BLaER1 treated with 17β-estradiol and CSF1 and Interleukin-3, amounts not matched to agents 10 nM and 100 nM (cell line): ENCODE measurements around the gene UBA1.

Experiments used
- H3K27ac ChIP-seq, 11 experiments: shearing (Covaris generic); formaldehyde crosslinking; 2 replicates each; pipeline ENCODE4 v1.8.1; 2022
- H3K27me3 ChIP-seq, 11 experiments: shearing (Covaris generic); formaldehyde crosslinking; 2 replicates each; pipeline ENCODE4 v1.8.1; 2022
- H3K36me3 ChIP-seq, 11 experiments: shearing (Covaris generic); formaldehyde crosslinking; 2 replicates each; pipeline ENCODE4 v1.8.1; 2022
- H3K4me1 ChIP-seq, 10 experiments: shearing (Covaris generic); formaldehyde crosslinking; 2 replicates each; pipeline ENCODE4 v1.8.1; 2022
- H3K4me2 ChIP-seq, 11 experiments: shearing (Covaris generic); formaldehyde crosslinking; 2 replicates each; pipeline ENCODE4 v1.8.1; 2022
- H3K4me3 ChIP-seq, 10 experiments: shearing (Covaris generic); formaldehyde crosslinking; 2 replicates each; pipeline ENCODE4 v1.8.1; 2022
- H3K9ac ChIP-seq, 11 experiments: shearing (Covaris generic); formaldehyde crosslinking; 2 replicates each; pipeline ENCODE4 v1.8.1; 2022
- H3K9me3 ChIP-seq, 11 experiments: shearing (Covaris generic); formaldehyde crosslinking; replicated peaks in 1 of 11; 2 replicates each; pipeline ENCODE4 v1.8.1; 2022
- H4K20me1 ChIP-seq, 11 experiments: shearing (Covaris generic); formaldehyde crosslinking; 2 replicates each; pipeline ENCODE4 v1.8.1; 2022
- Cebpa-rat ChIP-seq, 11 experiments: shearing (Covaris generic); IDR thresholded peaks; 2 replicates each; pipeline ENCODE4 v1.8.1; 2022

UBA1 gene

GRCh38 chrX:47222751-47223350, 29.2 kb downstream of the UBA1 start:
- Histone ChIP-seq H4K20me1 (peaks cover 46 to 87% (median 79%) of the 10 kb centered on the region in 11 experiments), H3K36me3 (peaks cover 49 to 68% (median 64%) of the 10 kb centered on the region in 11 experiments)

GRCh38 chrX:47223476-47224250, 30.0 kb downstream of the UBA1 start:
- Histone ChIP-seq H3K27me3 (peaks cover 0 to 67% (median 0%) of the 10 kb centered on the region in 11 experiments; a peak in 7 of 22 replicates), H3K9ac (no peak overlapping the region), H3K4me2 (no peak overlapping the region), H3K27ac (no peak overlapping the region), H4K20me1 (peaks cover 46 to 94% (median 84%) of the 10 kb centered on the region in 11 experiments), H3K36me3 (peaks cover 55 to 75% (median 72%) of the 10 kb centered on the region in 11 experiments), H3K9me3 (no peaks in the 10 kb centered on the region), H3K4me1 (peaks cover 25 to 31% (median 29%) of the 10 kb centered on the region in 10 experiments), H3K4me3 (no peak overlapping the region)
- TF ChIP-seq Cebpa-rat (IDR thresholded peaks at IDR 0.05): no peak

More at GRCh38 chrX:47222751-47223350, 29.2 kb downstream of the UBA1 start:
- H3K9me3 ChIP-seq: no peaks in the 10 kb centered on the region
- H3K4me3 ChIP-seq: no peak overlapping the region
- H3K27ac ChIP-seq: no peak overlapping the region
- H3K27me3 ChIP-seq: peaks cover 0 to 62% (median 0%) of the 10 kb centered on the region in 11 experiments; a peak in 6 of 22 replicates
- no peak for TF ChIP-seq Cebpa-rat (IDR thresholded peaks at IDR 0.05)
- no peak overlapping the region for H3K9ac ChIP-seq
- H3K4me1 ChIP-seq: peaks cover 25 to 31% (median 29%) of the 10 kb centered on the region in 10 experiments
- H3K4me2 ChIP-seq: no peak overlapping the region

- Histone ChIP-seq H3K27me3 (peaks cover 0 to 70% (median 0%) of the 10 kb centered on the region in 11 experiments; a peak in 7 of 22 replicates), H3K4me1 (peaks cover 22 to 29% (median 25%) of the 10 kb centered on the region in 10 experiments), H3K9ac (no peak overlapping the region), H3K9me3 (no peaks in the 10 kb centered on the region), H3K4me3 (no peak overlapping the region), H4K20me1 (peaks cover 40 to 94% (median 79%) of the 10 kb centered on the region in 11 experiments), H3K27ac (no peak overlapping the region), H3K36me3 (peaks cover 58 to 82% (median 80%) of the 10 kb centered on the region in 11 experiments), H3K4me2 (no peak overlapping the region)
- TF ChIP-seq Cebpa-rat (IDR thresholded peaks at IDR 0.05): no peak
Observed at GRCh38 chrX:47224266-47224895, 30.8 kb downstream of the UBA1 start.

GRCh38 chrX:47224896-47225290, 31.3 kb downstream of the UBA1 start:
- Histone ChIP-seq H3K27ac (no peak overlapping the region), H3K36me3 (peaks cover 58 to 85% (median 83%) of the 10 kb centered on the region in 11 experiments), H3K9ac (no peak overlapping the region), H4K20me1 (peaks cover 35 to 90% (median 74%) of the 10 kb centered on the region in 11 experiments), H3K27me3 (peaks cover 0 to 69% (median under 1%) of the 10 kb centered on the region in 11 experiments; a peak in 10 of 22 replicates), H3K4me1 (peaks cover 17 to 24% (median 20%) of the 10 kb centered on the region in 10 experiments), H3K4me3 (no peak overlapping the region), H3K9me3 (no peaks in the 10 kb centered on the region), H3K4me2 (no peak overlapping the region)
- TF ChIP-seq Cebpa-rat (IDR thresholded peaks at IDR 0.05): no peak

- TF ChIP-seq Cebpa-rat (IDR thresholded peaks at IDR 0.05): no peak
- Histone ChIP-seq H3K36me3 (peaks cover 58 to 95% (median 86%) of the 10 kb centered on the region in 11 experiments), H3K27ac (no peak overlapping the region), H3K9ac (no peak overlapping the region), H3K4me1 (peaks cover 5 to 12% (median 8%) of the 10 kb centered on the region in 10 experiments; a peak in 19 of 20 replicates), H3K9me3 (no peaks in the 10 kb centered on the region), H4K20me1 (peaks cover 23 to 82% (median 62%) of the 10 kb centered on the region in 11 experiments; a peak in 21 of 22 replicates), H3K27me3 (peaks cover 0 to 69% (median 12%) of the 10 kb centered on the region in 11 experiments; a peak in 16 of 22 replicates), H3K4me2 (no peak overlapping the region), H3K4me3 (no peak overlapping the region)
Observed at GRCh38 chrX:47226071-47226470, 32.4 kb downstream of the UBA1 start.

GRCh38 chrX:47226531-47227333, 33.1 kb downstream of the UBA1 start:
- Histone ChIP-seq H3K36me3 (peaks cover 58 to 91% (median 82%) of the 10 kb centered on the region in 11 experiments), H3K4me2 (no peak overlapping the region), H3K4me3 (no peak overlapping the region), H3K27ac (no peak overlapping the region), H3K9ac (no peak overlapping the region), H4K20me1 (peaks cover 17 to 75% (median 56%) of the 10 kb centered on the region in 11 experiments; a peak in 21 of 22 replicates), H3K4me1 (peaks cover under 1 to 9% (median 3%) of the 10 kb centered on the region in 10 experiments; a peak in 10 of 20 replicates), H3K27me3 (peaks cover 0 to 71% (median 19%) of the 10 kb centered on the region in 11 experiments; a peak in 19 of 22 replicates), H3K9me3 (no peaks in the 10 kb centered on the region)
- no peak for TF ChIP-seq Cebpa-rat (IDR thresholded peaks at IDR 0.05)

- Histone ChIP-seq H4K20me1 (peaks cover 11 to 70% (median 50%) of the 10 kb centered on the region in 11 experiments; a peak in 21 of 22 replicates), H3K4me1 (peaks cover 0 to 10% (median 3%) of the 10 kb centered on the region in 10 experiments; a peak in 11 of 20 replicates), H3K36me3 (peaks cover 58 to 86% (median 77%) of the 10 kb centered on the region in 11 experiments), H3K4me3 (no peak overlapping the region), H3K27ac (no peak overlapping the region), H3K9me3 (no peaks in the 10 kb centered on the region), H3K4me2 (no peak overlapping the region), H3K27me3 (peaks cover 1 to 71% (median 24%) of the 10 kb centered on the region in 11 experiments), H3K9ac (no peak overlapping the region)
- no peak for TF ChIP-seq Cebpa-rat (IDR thresholded peaks at IDR 0.05)
Observed at GRCh38 chrX:47227334-47227583, 33.6 kb downstream of the UBA1 start.

GRCh38 chrX:47228550-47229270, 35.1 kb downstream of the UBA1 start:
- peaks cover 0 to 12% (median 9%) of the 10 kb centered on the region in 11 experiments; a peak in 11 of 22 replicates for H3K9me3 ChIP-seq
- no peak overlapping the region for H3K4me3 ChIP-seq
- peaks cover 1 to 57% (median 38%) of the 10 kb centered on the region in 11 experiments; a peak in 21 of 22 replicates for H4K20me1 ChIP-seq
- peaks cover 0 to 14% (median 7%) of the 10 kb centered on the region in 10 experiments; a peak in 13 of 20 replicates for H3K4me1 ChIP-seq
- no peak for TF ChIP-seq Cebpa-rat (IDR thresholded peaks at IDR 0.05)
- peaks cover 50 to 74% (median 67%) of the 10 kb centered on the region in 11 experiments for H3K36me3 ChIP-seq
- no peak overlapping the region for H3K9ac ChIP-seq
- no peak overlapping the region for H3K4me2 ChIP-seq
- H3K27ac ChIP-seq: no peak overlapping the region
- peaks cover 16 to 82% (median 39%) of the 10 kb centered on the region in 11 experiments for H3K27me3 ChIP-seq
